ENCODE results near the gene PIEZO2. TPM values are rescaled to one million over a fixed set of nuclear protein-coding genes. Genes with fewer than 3 reads are reported as not detected.

Gene PIEZO2
- total and polyA plus RNA-seq, 2 of the 8 experiments (the other 6 are each of a cell fraction or from before 2014, with no cell fraction given), result 4.7 to 16.5 TPM

- no peak for TF ChIP-seq CTCF (IDR thresholded peaks at IDR 0.05; ENCODE audit: control extremely low read depth in 1 of 3, insufficient read depth in 1 of 3, low read depth in 1 of 3, low read length in 3 of 3)
- no peak for TF ChIP-seq KDM1A (IDR thresholded peaks at IDR 0.05; ENCODE audit: borderline replicate concordance, low read length)
- TF ChIP-seq CBX8 (IDR thresholded peaks at IDR 0.05; ENCODE audit: borderline replicate concordance, low read depth, low read length), result no peak
- no peak for TF ChIP-seq EP300 (IDR thresholded peaks at IDR 0.05; ENCODE audit: borderline replicate concordance in 1 of 2, low read depth in 2 of 2, low read length in 2 of 2)
- TF ChIP-seq GABPA (IDR thresholded peaks at IDR 0.05; ENCODE audit: borderline replicate concordance, insufficient read depth, low read length), result no peak
- TF ChIP-seq CEBPB (IDR thresholded peaks at IDR 0.05; ENCODE audit: low read depth, low read length), result no peak
Measured at GRCh38 chr18:10894501-10894900, 254.9 kb downstream of the PIEZO2 start (continued).
